GM19193 (cell line): ENCODE measurements around the gene RIPOR3.

Experiments used
- POLR2A ChIP-seq: IDR thresholded peaks from 4 replicates; pipeline ENCODE4 v1.6.1; 2011; ENCODE audit not compliant: insufficient read depth, insufficient read length; ENCODE audit errors: extremely low read depth

Gene RIPOR3

GRCh38 chr20:50615407-50615806 is 75.9 kb downstream of the RIPOR3 start:
- TF ChIP-seq POLR2A = no peak

GRCh38 chr20:50613438-50614169 is 77.7 kb downstream of the RIPOR3 start:
- no peak for TF ChIP-seq POLR2A

- TF ChIP-seq POLR2A = no peak
These were observed 80.1 kb downstream of the RIPOR3 start for GRCh38 chr20:50611128-50611810.

- TF ChIP-seq POLR2A = no peak
These were observed 81.1 kb downstream of the RIPOR3 start for GRCh38 chr20:50610212-50610718.

- TF ChIP-seq POLR2A = no peak
These were observed 81.8 kb downstream of the RIPOR3 start for GRCh38 chr20:50609438-50609989.

- no peak for TF ChIP-seq POLR2A
These were observed 82.6 kb downstream of the RIPOR3 start for GRCh38 chr20:50608750-50609104.

GRCh38 chr20:50607850-50608749 is 83.2 kb downstream of the RIPOR3 start:
- no peak for TF ChIP-seq POLR2A

- TF ChIP-seq POLR2A = no peak
These were observed 83.9 kb downstream of the RIPOR3 start for GRCh38 chr20:50607436-50607835.

GRCh38 chr20:50605136-50605535 is 86.2 kb downstream of the RIPOR3 start:
- no peak for TF ChIP-seq POLR2A

GRCh38 chr20:50604451-50604850 is 86.9 kb downstream of the RIPOR3 start:
- TF ChIP-seq POLR2A = no peak

GRCh38 chr20:50602432-50603088 is 88.8 kb downstream of the RIPOR3 start:
- TF ChIP-seq POLR2A = no peak

GRCh38 chr20:50601511-50602431 is 89.6 kb downstream of the RIPOR3 start:
- no peak for TF ChIP-seq POLR2A

GRCh38 chr20:50600281-50600895 is 91.0 kb downstream of the RIPOR3 start:
- TF ChIP-seq POLR2A = no peak
